ENCODE results near the gene SPRY2. TPM values are rescaled to one million over a fixed set of nuclear protein-coding genes. Genes with fewer than 3 reads are reported as not detected.

SPRY2 gene
- total RNA-seq, 1 donor: 16.0 TPM

GRCh38 chr13:80306337-80306972, 34.5 kb downstream of the SPRY2 start:
- H3K4me3 ChIP-seq (ENCODE audit: low read depth, low read length): no peak overlapping the region
- DNase-seq (ENCODE audit: low read depth): no peak
- no peak for TF ChIP-seq CTCF (IDR thresholded peaks at IDR 0.05; ENCODE audit: insufficient read depth, low read depth, low read length)

- TF ChIP-seq CTCF (IDR thresholded peaks at IDR 0.05; ENCODE audit: insufficient read depth, low read depth, low read length): no peak
- no peak for DNase-seq (ENCODE audit: low read depth)
- H3K4me3 ChIP-seq (ENCODE audit: low read depth, low read length): no peak overlapping the region
These were observed 35.2 kb downstream of the SPRY2 start for GRCh38 chr13:80305737-80306136.

GRCh38 chr13:80303225-80303811, 37.6 kb downstream of the SPRY2 start:
- H3K4me3 ChIP-seq (ENCODE audit: low read depth, low read length): no peak overlapping the region
- DNase-seq (ENCODE audit: low read depth): no peak
- TF ChIP-seq CTCF (IDR thresholded peaks at IDR 0.05; ENCODE audit: insufficient read depth, low read depth, low read length): no peak

GRCh38 chr13:80299046-80299445, 41.9 kb downstream of the SPRY2 start:
- DNase-seq (ENCODE audit: low read depth): no peak
- no peak overlapping the region for H3K4me3 ChIP-seq (ENCODE audit: low read depth, low read length)
- no peak for TF ChIP-seq CTCF (IDR thresholded peaks at IDR 0.05; ENCODE audit: insufficient read depth, low read depth, low read length)

GRCh38 chr13:80297503-80297902, 43.4 kb downstream of the SPRY2 start:
- DNase-seq (ENCODE audit: low read depth): no peak
- H3K4me3 ChIP-seq (ENCODE audit: low read depth, low read length): no peak overlapping the region
- TF ChIP-seq CTCF (IDR thresholded peaks at IDR 0.05; ENCODE audit: insufficient read depth, low read depth, low read length): no peak

GRCh38 chr13:80297094-80297493, 43.8 kb downstream of the SPRY2 start:
- TF ChIP-seq CTCF (IDR thresholded peaks at IDR 0.05; ENCODE audit: insufficient read depth, low read depth, low read length): no peak
- DNase-seq (ENCODE audit: low read depth): no peak
- no peak overlapping the region for H3K4me3 ChIP-seq (ENCODE audit: low read depth, low read length)

GRCh38 chr13:80296638-80297037, 44.3 kb downstream of the SPRY2 start:
- no peak for TF ChIP-seq CTCF (IDR thresholded peaks at IDR 0.05; ENCODE audit: insufficient read depth, low read depth, low read length)
- no peak overlapping the region for H3K4me3 ChIP-seq (ENCODE audit: low read depth, low read length)
- no peak for DNase-seq (ENCODE audit: low read depth)
